WERI-Rb-1 (cell line): ENCODE measurements around the gene KCNMA1.

Experiments
- DNase-seq: peaks from one replicate; pipeline ENCODE4 v3.0.0-alpha.2; 2020
- H3K27ac ChIP-seq: fragments of 250-450 bp; sonication (Bioruptor Pico); 2 replicates; pipeline ENCODE4 v1.5.1; 2020; ENCODE audit warnings: mild to moderate bottlenecking, moderate library complexity
- H3K27me3 ChIP-seq: fragments of 250-450 bp; sonication (Bioruptor Pico); 2 replicates; pipeline ENCODE4 v1.5.1; 2021; ENCODE audit warnings: mild to moderate bottlenecking, low read depth, moderate library complexity; ENCODE audit not compliant: insufficient read depth, severe bottlenecking
- H3K36me3 ChIP-seq: fragments of 250-450 bp; sonication (Bioruptor Pico); 2 replicates; pipeline ENCODE4 v1.5.1; 2020; ENCODE audit warnings: mild to moderate bottlenecking, moderate library complexity
- H3K4me3 ChIP-seq: 2 replicates; pipeline ENCODE4 v1.5.1; 2011; ENCODE audit warnings: low read depth, mild to moderate bottlenecking, control low read depth, low read length
- H3K9me3 ChIP-seq: fragments of 250-450 bp; sonication (Bioruptor Pico); 2 replicates; pipeline ENCODE4 v1.5.1; 2021; ENCODE audit warnings: mild to moderate bottlenecking, moderate library complexity; ENCODE audit not compliant: severe bottlenecking
- CTCF ChIP-seq: IDR thresholded peaks from 2 replicates; pipeline ENCODE4 v1.5.1; 2011; ENCODE audit warnings: low read depth, mild to moderate bottlenecking, control low read depth, inconsistent platforms, low read length

KCNMA1 gene

GRCh38 chr10:77386365-77386764 is 251.2 kb downstream of the KCNMA1 start:
- H3K36me3 ChIP-seq, result no peaks in the 10 kb centered on the region
- no peaks in the 10 kb centered on the region for H3K27me3 ChIP-seq
- H3K9me3 ChIP-seq, result no peaks in the 10 kb centered on the region
- H3K27ac ChIP-seq, result no peak overlapping the region
- DNase-seq, result no peak
- no peak for TF ChIP-seq CTCF
- H3K4me3 ChIP-seq, result no peak overlapping the region

- TF ChIP-seq CTCF, result no peak
- Histone ChIP-seq H3K9me3 (no peaks in the 10 kb centered on the region), H3K4me3 (no peak overlapping the region), H3K27me3 (no peaks in the 10 kb centered on the region), H3K27ac (no peak overlapping the region), H3K36me3 (no peaks in the 10 kb centered on the region)
- DNase-seq, result no peak
Measured at GRCh38 chr10:77385315-77385714, 252.3 kb downstream of the KCNMA1 start.

GRCh38 chr10:77383861-77384553 is 253.6 kb downstream of the KCNMA1 start:
- DNase-seq, result no peak
- Histone ChIP-seq H3K9me3 (no peaks in the 10 kb centered on the region), H3K4me3 (no peak overlapping the region), H3K36me3 (no peaks in the 10 kb centered on the region), H3K27ac (no peak overlapping the region), H3K27me3 (no peaks in the 10 kb centered on the region)
- TF ChIP-seq CTCF, result no peak

- no peaks in the 10 kb centered on the region for H3K9me3 ChIP-seq
- no peak for TF ChIP-seq CTCF
- DNase-seq, result no peak
- no peak overlapping the region for H3K27ac ChIP-seq
- H3K36me3 ChIP-seq, result no peaks in the 10 kb centered on the region
- no peak overlapping the region for H3K4me3 ChIP-seq
- no peaks in the 10 kb centered on the region for H3K27me3 ChIP-seq
Measured at GRCh38 chr10:77381750-77382149, 255.9 kb downstream of the KCNMA1 start.

GRCh38 chr10:77380723-77381122 is 256.9 kb downstream of the KCNMA1 start:
- Histone ChIP-seq H3K36me3 (no peaks in the 10 kb centered on the region), H3K4me3 (no peak overlapping the region), H3K27me3 (no peaks in the 10 kb centered on the region), H3K27ac (no peak overlapping the region), H3K9me3 (no peaks in the 10 kb centered on the region)
- no peak for TF ChIP-seq CTCF
- no peak for DNase-seq

- no peak for TF ChIP-seq CTCF
- no peaks in the 10 kb centered on the region for H3K36me3 ChIP-seq
- no peaks in the 10 kb centered on the region for H3K9me3 ChIP-seq
- no peaks in the 10 kb centered on the region for H3K27me3 ChIP-seq
- H3K27ac ChIP-seq, result no peak overlapping the region
- H3K4me3 ChIP-seq, result no peak overlapping the region
- DNase-seq, result no peak
Measured at GRCh38 chr10:77380191-77380590, 257.4 kb downstream of the KCNMA1 start.
